GM23338 (cell line): ENCODE measurements around the gene SLC25A41. TPM values are rescaled to one million over a fixed set of nuclear protein-coding genes. Genes with fewer than 3 reads are reported as not detected.

Source experiments
- ATAC-seq: fragments of 200-7000 bp; cut with Tn5 transposase; 3 replicates; pipeline ENCODE4 v1.9.1; 2020
- DNase-seq: peaks from one replicate; pipeline ENCODE4 v3.0.0-alpha.2; 2015; ENCODE audit warnings: low spot score
- H2AFZ ChIP-seq: fragments of 200-600 bp; sonication (generic); 2 replicates; pipeline ENCODE4 v1.8.0; 2016; ENCODE audit warnings: antibody characterized with exemption, mild to moderate bottlenecking, moderate library complexity
- H3F3A ChIP-seq: fragments of 200-600 bp; sonication (generic); replicated peaks from 2 replicates; pipeline ENCODE4 v1.8.0; 2017; ENCODE audit warnings: antibody characterized with exemption, mixed run types, low read depth
- H3K27ac ChIP-seq: fragments of 200-600 bp; sonication (generic); 2 replicates; pipeline ENCODE4 v1.6.1; 2016; ENCODE audit warnings: low read depth
- H3K27me3 ChIP-seq: fragments of 200-600 bp; sonication (generic); 2 replicates; pipeline ENCODE4 v1.8.0; 2016; ENCODE audit warnings: mild to moderate bottlenecking, mixed run types, moderate library complexity; ENCODE audit not compliant: insufficient read depth
- H3K36me3 ChIP-seq: fragments of 200-600 bp; sonication (generic); 2 replicates; pipeline ENCODE4 v1.8.0; 2016; ENCODE audit warnings: mild to moderate bottlenecking; ENCODE audit not compliant: insufficient read depth
- H3K4me1 ChIP-seq: fragments of 200-600 bp; sonication (generic); 2 replicates; pipeline ENCODE4 v1.8.0; 2016; ENCODE audit warnings: mild to moderate bottlenecking, moderate library complexity; ENCODE audit not compliant: insufficient read depth
- H3K4me2 ChIP-seq: fragments of 200-600 bp; sonication (generic); 2 replicates; pipeline ENCODE4 v1.7.1; 2017; ENCODE audit warnings: mixed run types
- H3K4me3 ChIP-seq: fragments of 200-600 bp; sonication (generic); 2 replicates; pipeline ENCODE4 v1.6.1; 2016; ENCODE audit warnings: mixed run types
- H3K79me2 ChIP-seq: fragments of 200-600 bp; sonication (generic); replicated peaks from 2 replicates; pipeline ENCODE4 v1.8.0; 2017; ENCODE audit warnings: mild to moderate bottlenecking; ENCODE audit not compliant: insufficient read depth
- H3K9me2 ChIP-seq: fragments of 200-600 bp; sonication (generic); 2 replicates; pipeline ENCODE4 v1.8.0; 2017; ENCODE audit not compliant: insufficient read depth
- H4K20me1 ChIP-seq: fragments of 200-600 bp; sonication (generic); replicated peaks from 2 replicates; pipeline ENCODE4 v1.8.0; 2017; ENCODE audit warnings: mild to moderate bottlenecking; ENCODE audit not compliant: insufficient read depth
- H3K27ac Mint-ChIP-seq: 2 replicates; pipeline ENCODE4 v1.8.0; 2020; ENCODE audit warnings: inconsistent platforms, mild to moderate bottlenecking, moderate library complexity, mixed read lengths
- H3K27me3 Mint-ChIP-seq: 3 replicates; pipeline ENCODE4 v1.8.0; 2022; ENCODE audit warnings: low read depth, mild to moderate bottlenecking, moderate library complexity, mixed read lengths, inconsistent platforms; ENCODE audit not compliant: insufficient read depth, poor library complexity
- H3K36me3 Mint-ChIP-seq: 3 replicates; pipeline ENCODE4 v1.8.0; 2021; ENCODE audit warnings: low read depth, mild to moderate bottlenecking, inconsistent platforms, moderate library complexity, mixed read lengths
- H3K4me1 Mint-ChIP-seq: 3 replicates; pipeline ENCODE4 v1.8.0; 2020; ENCODE audit warnings: mild to moderate bottlenecking, inconsistent platforms, mixed read lengths
- H3K4me3 Mint-ChIP-seq: 3 replicates; pipeline ENCODE4 v1.8.0; 2021; ENCODE audit warnings: moderate library complexity, mild to moderate bottlenecking, inconsistent platforms, mixed read lengths
- H3K9me3 Mint-ChIP-seq: 3 replicates; pipeline ENCODE4 v1.8.0; 2020; ENCODE audit warnings: moderate library complexity, mild to moderate bottlenecking, inconsistent platforms, mixed read lengths
- CREB1 ChIP-seq: fragments of 250-450 bp; sonication (Bioruptor Pico); IDR thresholded peaks from 2 replicates; pipeline ENCODE4 v1.5.0; 2020; ENCODE audit warnings: low read depth, mild to moderate bottlenecking, moderate library complexity
- EZH2 ChIP-seq: fragments of 200-600 bp; sonication (generic); IDR thresholded peaks from one replicate; pipeline ENCODE4 v1.8.0; 2017; ENCODE audit warnings: antibody characterized with exemption, mild to moderate bottlenecking, low read depth; ENCODE audit not compliant: unreplicated experiment
- EZH2phosphoT487 ChIP-seq: fragments of 200-600 bp; sonication (generic); IDR thresholded peaks from one replicate; pipeline ENCODE4 v1.8.1; 2018; ENCODE audit warnings: antibody characterized with exemption; ENCODE audit not compliant: unreplicated experiment
- JUNB ChIP-seq: IDR thresholded peaks from one replicate; pipeline ENCODE4 v1.6.1; 2016; ENCODE audit warnings: antibody characterized with exemption; ENCODE audit not compliant: unreplicated experiment
- POLR2AphosphoS5 ChIP-seq: IDR thresholded peaks from 2 replicates; pipeline ENCODE4 v1.6.1; 2016; ENCODE audit warnings: antibody characterized with exemption, low read depth
- ZNF114 ChIP-seq: fragments of 250-450 bp; sonication (Bioruptor Pico); IDR thresholded peaks from 2 replicates; pipeline ENCODE4 v1.5.0; 2020; ENCODE audit warnings: mild to moderate bottlenecking, moderate library complexity
- ZNF331 ChIP-seq: fragments of 250-450 bp; sonication (Bioruptor Pico); IDR thresholded peaks from 2 replicates; pipeline ENCODE4 v1.5.0; 2020; ENCODE audit warnings: low read depth, mild to moderate bottlenecking, moderate library complexity
- ZNF462 ChIP-seq: fragments of 250-450 bp; sonication (Bioruptor Pico); IDR thresholded peaks from 2 replicates; pipeline ENCODE4 v1.5.0; 2020; ENCODE audit warnings: mild to moderate bottlenecking, moderate library complexity
- polyA plus RNA-seq: library from polyadenylated mRNA; unstranded; fragments of >200 nt; fragmentation: Nextera tagmentation; extraction: Ambion mirVana; gene quantifications from 2 replicates; pipeline ENCODE4 v1.2.1, GENCODE V29; 2016
- total RNA-seq: library from RNA; depleted of rRNA; stranded (reverse); fragments of >200 nt; shearing (Covaris generic); gene quantifications from 2 replicates; pipeline ENCODE4 v1.2.3, GENCODE V29; 2014
- TF ChIP-seq, protein P1 (sequence below): IDR thresholded peaks from 2 replicates; pipeline ENCODE4 v1.6.1; 2016; ENCODE audit warnings: antibody characterized with exemption
- TF ChIP-seq, protein P2 (sequence below): IDR thresholded peaks from one replicate; pipeline ENCODE4 v1.6.1; 2018; ENCODE audit warnings: antibody characterized with exemption; ENCODE audit not compliant: unreplicated experiment

The SLC25A41 gene
- total and polyA plus RNA-seq, 2 experiments from 2014 or later = 0.24 to 0.35 TPM

- TF ChIP-seq ZNF462 (CRISPR knock-in tag) (no peak), ZNF114 (CRISPR knock-in tag) (no peak), POLR2AphosphoS5 (no peak), ZNF331 (no peak), EZH2phosphoT487 (no peak), JUNB (no peak)
Measured at GRCh38 chr19:6466526-6467248, 33.1 kb upstream of the SLC25A41 start (continued).

GRCh38 chr19:6465663-6466062 lies 32.1 kb upstream of the SLC25A41 start:
- Mint-ChIP-seq H3K27ac (no peak overlapping the region), H3K36me3 (peaks cover 19% of the 10 kb centered on the region), H3K4me3 (peak overlapping the region; percentile 83), H3K4me1 (peaks cover 11% of the 10 kb centered on the region; the same call in 2 of the 3 replicates), H3K27me3 (peaks cover 16% of the 10 kb centered on the region), H3K9me3 (no peaks in the 10 kb centered on the region)
- Histone ChIP-seq H3K27ac (no peak overlapping the region), H3K4me3 (no peak overlapping the region), H3K36me3 (no peaks in the 10 kb centered on the region), H3K4me2 (no peak overlapping the region), H3K9me2 (no peaks in the 10 kb centered on the region), H3K4me1 (0 out of 2 replicates have a peak, but pooled peaks cover 6% of the 10 kb centered on the region), H4K20me1 (no peaks in the 10 kb centered on the region), H2AFZ (no peak overlapping the region), H3K27me3 (peaks cover 5% of the 10 kb centered on the region; the same call in 1 of the 2 replicates), H3K79me2 (peaks cover 6% of the 10 kb centered on the region; the same call in 1 of the 2 replicates), H3F3A (no peaks in the 10 kb centered on the region)
- ATAC-seq (no peak), DNase-seq (no peak)
- TF ChIP-seq EZH2phosphoT487 (no peak), CREB1 (CRISPR knock-in tag) (no peak), EZH2 (no peak)
- TF ChIP-seq, protein P1, sequence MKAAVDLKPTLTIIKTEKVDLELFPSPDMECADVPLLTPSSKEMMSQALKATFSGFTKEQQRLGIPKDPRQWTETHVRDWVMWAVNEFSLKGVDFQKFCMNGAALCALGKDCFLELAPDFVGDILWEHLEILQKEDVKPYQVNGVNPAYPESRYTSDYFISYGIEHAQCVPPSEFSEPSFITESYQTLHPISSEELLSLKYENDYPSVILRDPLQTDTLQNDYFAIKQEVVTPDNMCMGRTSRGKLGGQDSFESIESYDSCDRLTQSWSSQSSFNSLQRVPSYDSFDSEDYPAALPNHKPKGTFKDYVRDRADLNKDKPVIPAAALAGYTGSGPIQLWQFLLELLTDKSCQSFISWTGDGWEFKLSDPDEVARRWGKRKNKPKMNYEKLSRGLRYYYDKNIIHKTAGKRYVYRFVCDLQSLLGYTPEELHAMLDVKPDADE = no peak
- TF ChIP-seq, protein P2, sequence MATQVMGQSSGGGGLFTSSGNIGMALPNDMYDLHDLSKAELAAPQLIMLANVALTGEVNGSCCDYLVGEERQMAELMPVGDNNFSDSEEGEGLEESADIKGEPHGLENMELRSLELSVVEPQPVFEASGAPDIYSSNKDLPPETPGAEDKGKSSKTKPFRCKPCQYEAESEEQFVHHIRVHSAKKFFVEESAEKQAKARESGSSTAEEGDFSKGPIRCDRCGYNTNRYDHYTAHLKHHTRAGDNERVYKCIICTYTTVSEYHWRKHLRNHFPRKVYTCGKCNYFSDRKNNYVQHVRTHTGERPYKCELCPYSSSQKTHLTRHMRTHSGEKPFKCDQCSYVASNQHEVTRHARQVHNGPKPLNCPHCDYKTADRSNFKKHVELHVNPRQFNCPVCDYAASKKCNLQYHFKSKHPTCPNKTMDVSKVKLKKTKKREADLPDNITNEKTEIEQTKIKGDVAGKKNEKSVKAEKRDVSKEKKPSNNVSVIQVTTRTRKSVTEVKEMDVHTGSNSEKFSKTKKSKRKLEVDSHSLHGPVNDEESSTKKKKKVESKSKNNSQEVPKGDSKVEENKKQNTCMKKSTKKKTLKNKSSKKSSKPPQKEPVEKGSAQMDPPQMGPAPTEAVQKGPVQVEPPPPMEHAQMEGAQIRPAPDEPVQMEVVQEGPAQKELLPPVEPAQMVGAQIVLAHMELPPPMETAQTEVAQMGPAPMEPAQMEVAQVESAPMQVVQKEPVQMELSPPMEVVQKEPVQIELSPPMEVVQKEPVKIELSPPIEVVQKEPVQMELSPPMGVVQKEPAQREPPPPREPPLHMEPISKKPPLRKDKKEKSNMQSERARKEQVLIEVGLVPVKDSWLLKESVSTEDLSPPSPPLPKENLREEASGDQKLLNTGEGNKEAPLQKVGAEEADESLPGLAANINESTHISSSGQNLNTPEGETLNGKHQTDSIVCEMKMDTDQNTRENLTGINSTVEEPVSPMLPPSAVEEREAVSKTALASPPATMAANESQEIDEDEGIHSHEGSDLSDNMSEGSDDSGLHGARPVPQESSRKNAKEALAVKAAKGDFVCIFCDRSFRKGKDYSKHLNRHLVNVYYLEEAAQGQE = no peak
